ENCODE measurements around the gene TMEM63C.
"Not testable (repeated sequence)": the region's sequence is repeated elsewhere in the genome, so short reads cannot be mapped to it uniquely, and the experiment has no call there.

The TMEM63C gene

DNA sequence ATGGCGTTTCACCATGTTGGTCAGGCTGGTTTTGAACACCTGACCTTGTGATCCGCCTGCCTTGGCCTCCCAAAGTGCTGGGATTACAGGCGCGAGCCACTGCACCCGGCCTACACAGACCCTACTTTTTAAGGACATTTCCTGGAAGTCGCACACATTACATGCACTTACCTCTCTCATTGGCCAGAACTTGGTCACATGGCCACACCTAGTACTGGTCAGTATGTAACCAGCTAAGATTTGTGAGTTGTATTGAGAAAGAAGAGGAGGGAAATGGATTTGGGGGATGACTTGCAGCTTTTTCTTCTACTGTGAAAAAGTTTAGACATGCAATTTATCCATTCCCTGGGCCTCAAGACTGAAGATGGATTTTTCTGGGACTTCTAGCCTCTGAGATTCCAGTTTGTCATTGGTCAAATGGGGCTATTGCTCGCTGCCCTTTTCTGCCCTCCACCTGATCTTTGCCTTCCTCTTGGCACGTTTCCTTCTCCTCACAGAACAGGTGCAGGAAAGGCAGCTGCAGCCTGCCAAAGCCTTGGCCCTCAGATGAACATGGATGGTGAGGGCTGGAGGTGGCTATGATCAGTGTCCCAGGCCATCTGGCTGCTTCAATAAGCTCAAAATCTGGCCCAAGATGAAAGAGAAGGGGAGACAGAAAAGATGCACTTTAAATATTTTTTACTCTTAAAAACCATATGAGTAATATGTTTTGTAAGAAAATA lies 32.9 kb upstream of the TMEM63C start:
- Mint-ChIP-seq H3K4me1 (no peaks in the 10 kb centered on the region), H3K36me3 (no peaks in the 10 kb centered on the region), H3K27ac (peak overlapping the region; percentile 61), H3K9me3 (no peaks in the 10 kb centered on the region), H3K4me3 (no peak overlapping the region), H3K27me3 (peaks cover 31% of the 10 kb centered on the region)

DNA sequence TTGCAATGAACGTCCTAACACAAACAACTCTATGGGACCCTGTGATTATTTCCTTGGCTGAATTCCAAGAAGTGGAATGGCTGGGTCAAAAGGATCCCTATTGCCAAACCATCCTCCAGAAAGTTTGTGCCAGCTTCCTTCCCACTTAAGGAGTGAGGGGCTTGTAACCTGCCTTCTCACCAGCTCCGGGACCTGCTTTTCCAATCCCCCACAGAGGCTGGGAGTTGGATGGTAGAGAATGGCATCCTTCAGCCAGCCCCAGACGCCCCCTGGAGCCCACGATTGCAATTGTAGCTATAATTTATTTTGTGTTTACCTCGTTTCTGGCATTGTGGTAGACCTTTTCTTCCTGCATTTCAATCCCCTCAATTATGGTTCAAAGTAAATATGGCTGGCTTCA lies 30.4 kb upstream of the TMEM63C start:
- H3K27me3 Mint-ChIP-seq = peaks cover 33% of the 10 kb centered on the region

GRCh38 chr14:77151918-77152588 lies 29.5 kb upstream of the TMEM63C start:
- Mint-ChIP-seq H3K9me3 (no peaks in the 10 kb centered on the region), H3K27ac (no peak overlapping the region), H3K4me3 (no peak overlapping the region), H3K27me3 (peaks cover 30% of the 10 kb centered on the region), H3K4me1 (no peaks in the 10 kb centered on the region), H3K36me3 (no peaks in the 10 kb centered on the region)

More for the DNA sequence above, 30.4 kb upstream of the TMEM63C start:
- H3K9me3 Mint-ChIP-seq = no peaks in the 10 kb centered on the region
- H3K27ac Mint-ChIP-seq = no peak overlapping the region
- H3K4me1 Mint-ChIP-seq = no peaks in the 10 kb centered on the region
- H3K4me3 Mint-ChIP-seq = no peak overlapping the region
- no peaks in the 10 kb centered on the region for H3K36me3 Mint-ChIP-seq

- Mint-ChIP-seq H3K4me3 (no peak overlapping the region), H3K27me3 (peaks cover 34% of the 10 kb centered on the region), H3K27ac (no peak overlapping the region), H3K36me3 (no peaks in the 10 kb centered on the region), H3K4me1 (no peaks in the 10 kb centered on the region), H3K9me3 (no peaks in the 10 kb centered on the region)
Observed at GRCh38 chr14:77153802-77154201, 27.8 kb upstream of the TMEM63C start.

- no peak overlapping the region for H3K27ac Mint-ChIP-seq
- H3K27me3 Mint-ChIP-seq = peaks cover 33% of the 10 kb centered on the region
- no peaks in the 10 kb centered on the region for H3K36me3 Mint-ChIP-seq
- H3K9me3 Mint-ChIP-seq = no peaks in the 10 kb centered on the region
- H3K4me3 Mint-ChIP-seq = no peak overlapping the region
- H3K4me1 Mint-ChIP-seq = no peaks in the 10 kb centered on the region
Observed at GRCh38 chr14:77154421-77154820, 27.2 kb upstream of the TMEM63C start.

DNA sequence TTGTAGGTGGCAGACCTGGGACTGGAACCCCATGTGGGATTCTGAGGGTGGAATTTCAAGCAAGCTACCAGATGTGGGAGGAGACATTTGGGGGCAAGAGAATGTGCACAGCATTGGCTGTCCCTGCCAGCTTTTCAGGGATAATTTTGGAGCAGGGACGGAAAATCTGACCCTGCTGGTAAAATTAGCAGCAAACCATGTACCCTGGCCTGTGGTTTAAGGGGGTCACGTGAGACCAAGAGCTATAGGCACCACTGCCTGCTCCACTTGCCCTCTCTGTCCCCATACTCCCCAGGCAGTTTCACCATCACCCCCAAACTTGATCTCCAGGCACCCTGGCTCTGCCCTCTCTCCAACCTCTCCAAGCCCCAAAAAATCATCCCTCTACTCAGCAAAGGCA lies 26.5 kb upstream of the TMEM63C start:
- peaks cover 31% of the 10 kb centered on the region for H3K27me3 Mint-ChIP-seq
- no peaks in the 10 kb centered on the region for H3K9me3 Mint-ChIP-seq

DNA sequence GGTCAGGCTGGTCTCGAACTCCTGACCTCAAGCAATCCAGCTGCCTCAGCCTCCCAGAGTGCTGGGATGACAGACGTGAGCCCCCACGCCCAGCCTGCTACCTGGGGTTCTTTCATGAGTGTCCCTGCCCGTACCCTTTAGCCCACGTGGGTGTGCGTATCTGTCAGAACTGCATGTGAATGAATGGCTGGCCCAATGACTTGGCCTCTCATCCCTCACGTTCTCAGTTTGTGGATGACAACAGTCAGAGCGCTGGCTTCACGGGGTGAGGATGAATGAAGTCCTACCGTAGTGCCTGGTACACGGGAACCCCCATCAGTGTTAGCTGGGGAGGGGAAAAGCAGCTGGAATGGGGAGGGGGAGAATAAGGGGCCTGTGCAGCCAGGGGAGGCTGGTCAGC lies 23.9 kb upstream of the TMEM63C start:
- peaks cover 39% of the 10 kb centered on the region for H3K27me3 Mint-ChIP-seq
- H3K4me1 Mint-ChIP-seq = no peaks in the 10 kb centered on the region
- no peak overlapping the region for H3K27ac Mint-ChIP-seq
- no peaks in the 10 kb centered on the region for H3K36me3 Mint-ChIP-seq
- H3K9me3 Mint-ChIP-seq = no peaks in the 10 kb centered on the region
- H3K4me3 Mint-ChIP-seq = no peak overlapping the region

More for the DNA sequence above, 26.5 kb upstream of the TMEM63C start:
- Mint-ChIP-seq H3K4me1 (no peaks in the 10 kb centered on the region), H3K27ac (no peak overlapping the region), H3K36me3 (no peaks in the 10 kb centered on the region), H3K4me3 (no peak overlapping the region)

DNA sequence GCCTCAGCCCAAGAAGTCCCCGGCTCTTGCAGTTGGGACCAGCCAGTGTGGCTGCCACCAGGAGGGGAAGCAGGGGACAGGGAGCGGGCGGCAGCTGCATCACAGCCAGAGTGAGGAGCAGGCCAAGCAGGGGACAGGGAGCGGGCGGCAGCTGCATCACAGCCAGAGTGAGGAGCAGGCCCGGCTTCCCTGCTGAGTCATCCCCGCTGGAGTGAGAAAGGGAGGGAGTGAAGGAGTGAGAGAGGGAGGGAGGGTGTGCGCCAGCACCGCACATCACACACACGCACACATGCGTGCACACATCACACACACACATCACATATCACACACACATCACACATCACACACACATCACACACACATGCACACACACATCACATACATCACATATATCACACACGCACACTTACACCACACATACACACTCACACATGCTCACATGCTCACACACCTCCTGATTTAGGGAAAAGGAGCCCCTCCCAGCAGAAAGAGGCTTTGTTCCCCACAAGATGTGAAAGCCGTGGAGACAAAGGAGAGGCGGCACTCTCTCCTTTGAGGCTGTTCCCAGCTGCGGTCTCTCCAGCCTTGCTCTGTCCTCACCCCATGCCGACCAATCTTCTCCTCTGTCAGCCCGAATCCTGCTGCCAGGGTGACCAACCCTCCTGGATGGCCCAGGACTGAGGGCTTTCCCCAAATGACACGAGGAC lies 23.3 kb upstream of the TMEM63C start:
- Mint-ChIP-seq H3K9me3 (no peaks in the 10 kb centered on the region), H3K4me3 (no peak overlapping the region), H3K27me3 (peaks cover 36% of the 10 kb centered on the region), H3K27ac (no peak overlapping the region), H3K4me1 (no peaks in the 10 kb centered on the region), H3K36me3 (no peaks in the 10 kb centered on the region)

GRCh38 chr14:77158882-77159255 lies 22.7 kb upstream of the TMEM63C start:
- no peaks in the 10 kb centered on the region for H3K36me3 Mint-ChIP-seq
- no peak overlapping the region for H3K4me3 Mint-ChIP-seq
- H3K4me1 Mint-ChIP-seq = no peaks in the 10 kb centered on the region
- H3K27me3 Mint-ChIP-seq = peaks cover 33% of the 10 kb centered on the region
- no peak overlapping the region for H3K27ac Mint-ChIP-seq
- no peaks in the 10 kb centered on the region for H3K9me3 Mint-ChIP-seq

GRCh38 chr14:77161011-77161410 lies 20.6 kb upstream of the TMEM63C start:
- H3K36me3 Mint-ChIP-seq = no peaks in the 10 kb centered on the region
- H3K27me3 Mint-ChIP-seq = peaks cover 24% of the 10 kb centered on the region

GRCh38 chr14:77170045-77170444 lies 11.6 kb upstream of the TMEM63C start:
- no peak overlapping the region for H3K4me3 Mint-ChIP-seq
- H3K36me3 Mint-ChIP-seq = peaks cover 5% of the 10 kb centered on the region
- H3K27ac Mint-ChIP-seq = no peak overlapping the region
- peaks cover 7% of the 10 kb centered on the region for H3K27me3 Mint-ChIP-seq
- H3K9me3 Mint-ChIP-seq = peaks cover 15% of the 10 kb centered on the region
- no peaks in the 10 kb centered on the region for H3K4me1 Mint-ChIP-seq

More at GRCh38 chr14:77161011-77161410, 20.6 kb upstream of the TMEM63C start:
- Mint-ChIP-seq H3K4me3 (no peak overlapping the region), H3K27ac (no peak overlapping the region), H3K9me3 (no peaks in the 10 kb centered on the region), H3K4me1 (no peaks in the 10 kb centered on the region)

DNA sequence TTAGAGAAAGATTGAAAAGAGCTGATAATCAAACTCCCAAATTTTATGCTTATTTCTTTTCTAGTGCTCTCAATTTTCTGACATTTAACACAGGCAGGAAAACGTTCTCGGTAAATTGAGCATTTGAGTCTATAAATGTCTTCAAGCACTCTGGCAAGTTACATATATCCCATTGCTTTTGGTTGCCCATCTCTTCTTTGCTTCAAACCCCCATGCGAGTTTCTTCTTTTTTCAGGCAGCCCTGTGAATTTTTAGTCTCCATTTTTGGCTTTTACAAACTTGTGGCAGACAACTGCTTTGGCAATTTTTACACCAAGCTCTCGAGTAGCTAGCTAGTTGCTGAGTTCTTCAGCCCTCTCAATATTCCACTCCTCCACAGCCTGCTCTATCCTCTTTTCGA lies 8.7 kb upstream of the TMEM63C start:
- H3K36me3 Mint-ChIP-seq = peaks cover 5% of the 10 kb centered on the region
- peaks cover 7% of the 10 kb centered on the region for H3K27me3 Mint-ChIP-seq
- no peak overlapping the region for H3K27ac Mint-ChIP-seq
- H3K4me1 Mint-ChIP-seq = no peaks in the 10 kb centered on the region
- no peak overlapping the region for H3K4me3 Mint-ChIP-seq
- H3K9me3 Mint-ChIP-seq = peaks cover 15% of the 10 kb centered on the region

GRCh38 chr14:77173911-77174617 lies 7.5 kb upstream of the TMEM63C start:
- not testable (repeated sequence) for H3K4me3 Mint-ChIP-seq, H3K27me3 Mint-ChIP-seq, H3K36me3 Mint-ChIP-seq, H3K27ac Mint-ChIP-seq, H3K9me3 Mint-ChIP-seq, H3K4me1 Mint-ChIP-seq

DNA sequence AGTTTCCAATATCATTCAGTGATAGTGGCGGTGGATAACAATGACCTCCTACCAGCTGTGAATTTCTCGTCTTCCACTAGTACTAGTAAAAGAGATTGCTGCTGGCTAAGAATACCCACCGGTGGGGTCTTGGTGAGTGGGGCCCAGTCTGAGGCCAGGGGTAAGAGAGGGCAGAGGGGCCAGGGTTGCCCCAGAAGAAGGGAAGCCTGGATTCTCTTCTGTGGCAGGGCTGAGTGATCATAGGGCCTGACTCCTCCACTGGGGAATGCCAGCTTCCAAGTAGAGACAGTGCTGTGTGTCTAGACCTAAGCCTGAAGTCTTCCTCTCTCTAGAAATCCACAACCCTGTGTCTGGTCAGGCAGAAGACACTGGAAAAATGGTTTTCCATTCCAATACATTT lies 5.8 kb upstream of the TMEM63C start:
- H3K36me3 Mint-ChIP-seq = no peaks in the 10 kb centered on the region
- H3K27me3 Mint-ChIP-seq = peaks cover 10% of the 10 kb centered on the region
- H3K27ac Mint-ChIP-seq = no peak overlapping the region
- H3K9me3 Mint-ChIP-seq = peaks cover under 1% of the 10 kb centered on the region
- no peaks in the 10 kb centered on the region for H3K4me1 Mint-ChIP-seq
- H3K4me3 Mint-ChIP-seq = no peak overlapping the region

DNA sequence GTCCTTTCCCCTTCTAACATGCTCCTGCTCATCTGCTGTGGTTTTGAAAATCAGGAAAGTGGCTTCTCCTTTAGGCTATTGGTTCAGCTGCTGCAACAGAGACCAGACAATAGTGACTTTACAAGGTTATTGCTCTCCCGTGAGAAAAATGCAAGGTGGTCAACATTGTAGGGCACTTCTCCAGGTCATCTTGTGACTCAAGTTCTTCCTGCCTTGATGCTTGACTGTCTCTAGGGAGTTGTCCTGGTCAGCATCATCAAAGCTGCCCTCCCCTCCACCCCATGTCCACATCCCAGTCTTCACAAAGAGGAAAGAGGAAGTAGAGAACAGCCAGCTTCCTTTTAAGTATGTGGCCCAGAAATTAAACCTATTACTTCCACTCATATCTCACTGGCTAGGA lies 3.9 kb upstream of the TMEM63C start:
- peaks cover 14% of the 10 kb centered on the region for H3K27me3 Mint-ChIP-seq
- H3K36me3 Mint-ChIP-seq = no peaks in the 10 kb centered on the region
- no peak overlapping the region for H3K27ac Mint-ChIP-seq
- no peaks in the 10 kb centered on the region for H3K9me3 Mint-ChIP-seq
- H3K4me3 Mint-ChIP-seq = no peak overlapping the region
- H3K4me1 Mint-ChIP-seq = peaks cover 5% of the 10 kb centered on the region

DNA sequence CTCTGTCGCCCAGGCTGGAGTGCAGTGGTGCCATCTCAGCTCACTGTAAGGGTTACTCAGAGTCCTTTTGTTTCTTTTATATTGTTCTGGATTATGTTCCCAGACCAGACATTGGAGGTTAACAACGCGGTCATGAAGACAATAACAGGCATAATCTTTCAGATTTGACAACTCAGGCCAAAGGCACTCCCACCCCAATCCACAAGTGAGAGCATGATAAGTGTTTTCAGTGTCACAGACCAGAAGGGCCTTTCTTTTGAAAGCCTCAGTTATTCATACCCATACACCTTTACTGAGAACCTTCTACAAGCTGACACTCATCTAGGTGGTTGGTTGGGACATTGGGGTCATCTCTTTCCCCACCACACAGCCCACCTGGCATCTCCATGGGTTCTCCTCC lies 2.9 kb upstream of the TMEM63C start:
- Mint-ChIP-seq H3K4me3 (no peak overlapping the region), H3K27me3 (peaks cover 19% of the 10 kb centered on the region), H3K27ac (no peak overlapping the region)

More for the DNA sequence above, 2.9 kb upstream of the TMEM63C start:
- Mint-ChIP-seq H3K4me1 (peaks cover 8% of the 10 kb centered on the region), H3K36me3 (no peaks in the 10 kb centered on the region), H3K9me3 (no peaks in the 10 kb centered on the region)
